IPS DF 4.7 (cell line): Measurements from ENCODE around the gene YARS1.

Experiments used
- DNase-seq: peaks from one replicate; pipeline ENCODE4 v3.0.0-alpha.2; 2013; ENCODE audit warnings: low spot score; ENCODE audit errors: extremely low read depth

Gene YARS1

GRCh38 chr1:32780628-32781234, 36.4 kb downstream of the YARS1 start:
- no peak for DNase-seq

- DNase-seq = no peak
Observed at GRCh38 chr1:32780005-32780404, 37.2 kb downstream of the YARS1 start.

- no peak for DNase-seq
Observed at GRCh38 chr1:32779242-32779641, 37.9 kb downstream of the YARS1 start.

- DNase-seq = no peak
Observed at GRCh38 chr1:32775640-32776337, 41.4 kb downstream of the YARS1 start.

- no peak for DNase-seq
Observed at GRCh38 chr1:32774950-32775634, 42.1 kb downstream of the YARS1 start.

GRCh38 chr1:32774464-32774808, 42.7 kb downstream of the YARS1 start:
- no peak for DNase-seq

- DNase-seq = no peak
Observed at GRCh38 chr1:32773764-32774463, 43.2 kb downstream of the YARS1 start.

GRCh38 chr1:32773018-32773763, 44.0 kb downstream of the YARS1 start:
- DNase-seq = no peak

GRCh38 chr1:32772281-32773017, 44.7 kb downstream of the YARS1 start:
- no peak for DNase-seq

- no peak for DNase-seq
Observed at GRCh38 chr1:32771561-32772280, 45.4 kb downstream of the YARS1 start.

- no peak for DNase-seq
Observed at GRCh38 chr1:32770741-32771548, 46.2 kb downstream of the YARS1 start.

GRCh38 chr1:32770221-32770731, 46.9 kb downstream of the YARS1 start:
- no peak for DNase-seq

- no peak for DNase-seq
Observed at GRCh38 chr1:32769524-32770220, 47.5 kb downstream of the YARS1 start.

GRCh38 chr1:32768110-32768850, 48.9 kb downstream of the YARS1 start:
- DNase-seq = no peak

GRCh38 chr1:32767641-32768040, 49.5 kb downstream of the YARS1 start:
- DNase-seq = no peak

GRCh38 chr1:32767156-32767555, 50.0 kb downstream of the YARS1 start:
- DNase-seq = no peak

- DNase-seq = no peak
Observed at GRCh38 chr1:32766328-32766972, 50.7 kb downstream of the YARS1 start.
